Measurements from ENCODE around the gene PACSIN1. TPM values are rescaled to one million over a fixed set of nuclear protein-coding genes. Genes with fewer than 3 reads are reported as not detected.

Gene PACSIN1
- total RNA-seq, 2 donors from 2014 or later = 5.6 to 6.3 TPM

DNA sequence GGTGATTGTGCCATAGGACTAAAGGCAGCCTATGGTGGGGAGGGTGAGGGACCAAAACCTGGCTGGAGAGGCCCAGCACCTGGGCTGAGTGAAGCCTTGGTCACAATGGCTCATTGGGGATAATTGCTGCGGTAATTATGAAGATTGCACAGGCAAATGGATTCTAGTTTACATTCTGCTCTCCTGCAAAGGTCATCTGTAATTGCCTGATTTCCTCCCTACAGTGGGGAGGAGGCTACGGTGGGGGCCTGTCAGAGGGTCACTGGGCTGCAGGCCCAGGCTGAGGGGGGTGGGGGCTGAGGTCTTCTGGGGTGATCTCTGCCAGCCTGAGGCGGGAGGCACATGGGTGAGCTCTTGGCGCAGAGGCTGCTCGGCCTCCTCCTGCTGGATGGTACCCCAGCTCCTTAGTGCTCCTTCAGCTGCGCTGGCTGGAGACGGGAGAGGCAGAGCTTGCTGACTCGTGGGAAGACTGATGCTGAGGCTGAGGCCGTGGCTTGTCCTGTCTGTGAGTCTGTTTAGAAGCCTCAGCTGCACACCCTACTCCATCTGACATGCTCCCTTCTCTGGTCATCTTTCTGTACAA is 30.3 kb downstream of the PACSIN1 start:
- H3K27me3 ChIP-seq = no peaks in the 10 kb centered on the region
- no peak overlapping the region for H3K27ac ChIP-seq
- peaks cover 0 to 13% of the 10 kb centered on the region in 2 donors for H3K9me3 ChIP-seq
- no peak for DNase-seq (ENCODE audit: low spot score)
- H3K4me1 ChIP-seq = peaks cover 0 to 2% of the 10 kb centered on the region in 2 donors
- no peaks in the 10 kb centered on the region for H3K36me3 ChIP-seq
- TF ChIP-seq, protein P1, sequence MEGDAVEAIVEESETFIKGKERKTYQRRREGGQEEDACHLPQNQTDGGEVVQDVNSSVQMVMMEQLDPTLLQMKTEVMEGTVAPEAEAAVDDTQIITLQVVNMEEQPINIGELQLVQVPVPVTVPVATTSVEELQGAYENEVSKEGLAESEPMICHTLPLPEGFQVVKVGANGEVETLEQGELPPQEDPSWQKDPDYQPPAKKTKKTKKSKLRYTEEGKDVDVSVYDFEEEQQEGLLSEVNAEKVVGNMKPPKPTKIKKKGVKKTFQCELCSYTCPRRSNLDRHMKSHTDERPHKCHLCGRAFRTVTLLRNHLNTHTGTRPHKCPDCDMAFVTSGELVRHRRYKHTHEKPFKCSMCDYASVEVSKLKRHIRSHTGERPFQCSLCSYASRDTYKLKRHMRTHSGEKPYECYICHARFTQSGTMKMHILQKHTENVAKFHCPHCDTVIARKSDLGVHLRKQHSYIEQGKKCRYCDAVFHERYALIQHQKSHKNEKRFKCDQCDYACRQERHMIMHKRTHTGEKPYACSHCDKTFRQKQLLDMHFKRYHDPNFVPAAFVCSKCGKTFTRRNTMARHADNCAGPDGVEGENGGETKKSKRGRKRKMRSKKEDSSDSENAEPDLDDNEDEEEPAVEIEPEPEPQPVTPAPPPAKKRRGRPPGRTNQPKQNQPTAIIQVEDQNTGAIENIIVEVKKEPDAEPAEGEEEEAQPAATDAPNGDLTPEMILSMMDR (IDR thresholded peaks at IDR 0.05) = no peak
- H3K4me3 ChIP-seq = no peak overlapping the region

DNA sequence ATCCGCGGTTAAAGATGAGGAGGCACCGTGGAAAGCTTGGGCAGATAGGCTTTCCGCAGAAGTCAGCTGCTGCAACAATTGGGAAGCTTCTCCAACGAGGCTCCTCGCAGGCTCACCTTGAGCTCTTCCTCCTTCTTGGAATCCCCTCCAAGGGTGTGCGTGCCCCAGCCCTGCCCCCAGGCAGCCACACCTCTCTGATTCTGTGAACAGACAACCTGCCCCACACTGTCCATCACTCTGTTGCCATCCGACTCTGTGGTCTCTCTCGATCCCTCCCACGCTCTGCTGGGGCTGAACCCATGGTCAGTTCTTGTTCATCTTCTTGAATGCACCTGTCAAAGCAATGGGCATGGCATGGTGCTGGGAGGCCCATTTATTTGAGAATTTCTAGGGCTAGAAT is 31.5 kb downstream of the PACSIN1 start:
- no peak overlapping the region for H3K4me3 ChIP-seq
- H3K27me3 ChIP-seq = no peaks in the 10 kb centered on the region
- TF ChIP-seq, protein P1 (IDR thresholded peaks at IDR 0.05) = no peak
- peaks cover 0 to 13% of the 10 kb centered on the region in 2 donors for H3K9me3 ChIP-seq
- H3K27ac ChIP-seq = no peak overlapping the region
- no peaks in the 10 kb centered on the region for H3K4me1 ChIP-seq
- no peaks in the 10 kb centered on the region for H3K36me3 ChIP-seq
- DNase-seq (ENCODE audit: low spot score) = no peak

DNA sequence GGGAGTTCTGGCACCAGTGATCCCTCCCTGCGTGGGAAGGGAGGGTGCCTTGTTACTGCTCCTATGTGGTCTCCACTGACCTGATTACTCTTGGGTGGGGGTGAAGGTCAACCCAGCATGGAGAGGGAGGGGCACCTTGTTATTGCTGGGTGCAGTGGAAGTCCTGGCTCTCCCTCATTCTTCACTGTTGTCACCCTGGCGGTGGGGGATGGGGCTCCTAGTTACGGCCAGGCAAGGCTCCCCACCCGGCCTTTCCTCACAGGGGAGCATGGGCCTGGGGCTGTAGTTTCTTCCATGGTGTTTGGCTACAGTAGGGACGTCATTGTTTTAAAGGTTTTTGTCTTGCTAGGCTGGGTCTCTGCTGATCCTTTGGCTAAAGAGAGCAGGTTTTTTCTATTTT is 40.8 kb downstream of the PACSIN1 start:
- Histone ChIP-seq H3K27me3 (no peaks in the 10 kb centered on the region), H3K9me3 (peaks cover 0 to 15% of the 10 kb centered on the region in 2 donors), H3K36me3 (no peaks in the 10 kb centered on the region), H3K27ac (no peak overlapping the region), H3K4me1 (no peaks in the 10 kb centered on the region), H3K4me3 (no peak overlapping the region)
- TF ChIP-seq, protein P1 (IDR thresholded peaks at IDR 0.05) = no peak
- DNase-seq (ENCODE audit: low spot score) = no peak

DNA sequence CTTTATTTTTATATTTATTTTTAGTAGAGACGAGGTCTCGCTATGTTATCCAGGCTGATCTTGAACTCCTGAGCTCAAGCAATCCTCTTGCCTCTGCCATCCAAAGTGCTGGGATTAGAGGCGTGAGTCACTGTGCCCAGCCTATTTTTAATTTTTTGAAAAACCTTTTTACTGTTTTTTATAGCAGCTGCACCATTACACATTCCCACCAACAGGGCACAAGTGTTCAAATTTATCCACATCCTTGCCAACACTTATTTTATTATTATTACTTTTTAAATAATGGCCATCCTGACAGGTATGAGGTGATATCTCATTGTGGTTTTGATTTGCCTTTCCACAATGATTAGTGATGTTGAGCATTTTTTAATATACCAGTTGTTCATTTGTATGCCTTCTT is 42.5 kb downstream of the PACSIN1 start:
- no peaks in the 10 kb centered on the region for H3K36me3 ChIP-seq

DNA sequence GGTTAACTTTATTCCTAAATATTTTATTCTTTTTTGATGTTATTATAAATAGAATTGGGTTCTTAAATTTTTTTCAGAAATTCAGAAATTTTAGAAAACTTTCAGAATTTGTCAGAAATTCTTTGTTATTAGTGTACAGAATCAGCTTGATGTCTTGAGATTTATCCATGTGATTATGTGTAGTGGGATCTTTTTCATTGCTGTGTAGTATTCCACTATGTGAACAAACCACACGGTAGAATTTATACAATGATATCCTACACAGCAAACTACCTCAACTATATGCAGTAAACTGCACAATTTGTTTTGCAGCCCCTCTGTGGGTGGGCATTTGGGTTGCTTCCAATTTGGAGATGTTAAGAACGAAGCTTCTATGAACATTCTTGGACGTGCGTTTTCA is 43.9 kb downstream of the PACSIN1 start:
- no peak overlapping the region for H3K4me3 ChIP-seq
- H3K27ac ChIP-seq = no peak overlapping the region
- no peaks in the 10 kb centered on the region for H3K36me3 ChIP-seq
- H3K9me3 ChIP-seq = peaks cover 0 to 10% of the 10 kb centered on the region in 2 donors
- H3K27me3 ChIP-seq = no peaks in the 10 kb centered on the region
- DNase-seq (ENCODE audit: low spot score) = no peak
- TF ChIP-seq, protein P1 (IDR thresholded peaks at IDR 0.05) = no peak
- peaks cover 0 to 4% of the 10 kb centered on the region in 2 donors for H3K4me1 ChIP-seq

More for the DNA sequence above, 42.5 kb downstream of the PACSIN1 start:
- peaks cover 0 to 10% of the 10 kb centered on the region in 2 donors for H3K9me3 ChIP-seq
- DNase-seq (ENCODE audit: low spot score) = no peak
- no peaks in the 10 kb centered on the region for H3K27me3 ChIP-seq
- H3K4me3 ChIP-seq = no peak overlapping the region
- no peaks in the 10 kb centered on the region for H3K4me1 ChIP-seq
- H3K27ac ChIP-seq = no peak overlapping the region
- TF ChIP-seq, protein P1 (IDR thresholded peaks at IDR 0.05) = no peak

DNA sequence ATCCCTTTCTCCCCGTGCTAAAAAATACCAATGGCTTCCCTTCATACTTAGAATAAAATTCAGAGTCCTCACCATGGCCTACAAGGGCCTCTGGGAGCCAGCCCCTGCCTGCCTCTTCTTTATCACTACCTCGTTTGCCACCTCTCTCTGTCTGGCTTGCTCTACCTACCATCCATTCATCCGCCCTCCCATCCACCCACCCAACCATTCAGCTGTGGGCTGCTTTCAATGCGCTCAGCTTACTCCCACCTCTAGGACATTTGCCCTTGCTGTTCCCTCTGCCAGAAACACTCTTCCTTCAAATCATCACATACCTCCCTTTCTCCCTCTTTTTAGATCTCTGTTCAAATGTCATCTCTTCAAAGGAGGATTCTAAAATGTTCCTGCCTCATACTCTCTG is 44.4 kb downstream of the PACSIN1 start:
- DNase-seq (ENCODE audit: low spot score) = no peak

More for the DNA sequence above, 44.4 kb downstream of the PACSIN1 start:
- Histone ChIP-seq H3K9me3 (peaks cover 0 to 10% of the 10 kb centered on the region in 2 donors), H3K27me3 (no peaks in the 10 kb centered on the region), H3K27ac (no peak overlapping the region), H3K4me1 (peaks cover 0 to 7% of the 10 kb centered on the region in 2 donors), H3K36me3 (no peaks in the 10 kb centered on the region), H3K4me3 (no peak overlapping the region)
- TF ChIP-seq, protein P1 (IDR thresholded peaks at IDR 0.05) = no peak
